NCI-H510A treated with DMSO at 0.1 percent for 48 hours (cell line): ENCODE results near the gene CCL23.

Source experiments
- DNase-seq: peaks from one replicate; lab custom pipeline; 2025; lab: John Stamatoyannopoulos, UW

Gene CCL23

DNA sequence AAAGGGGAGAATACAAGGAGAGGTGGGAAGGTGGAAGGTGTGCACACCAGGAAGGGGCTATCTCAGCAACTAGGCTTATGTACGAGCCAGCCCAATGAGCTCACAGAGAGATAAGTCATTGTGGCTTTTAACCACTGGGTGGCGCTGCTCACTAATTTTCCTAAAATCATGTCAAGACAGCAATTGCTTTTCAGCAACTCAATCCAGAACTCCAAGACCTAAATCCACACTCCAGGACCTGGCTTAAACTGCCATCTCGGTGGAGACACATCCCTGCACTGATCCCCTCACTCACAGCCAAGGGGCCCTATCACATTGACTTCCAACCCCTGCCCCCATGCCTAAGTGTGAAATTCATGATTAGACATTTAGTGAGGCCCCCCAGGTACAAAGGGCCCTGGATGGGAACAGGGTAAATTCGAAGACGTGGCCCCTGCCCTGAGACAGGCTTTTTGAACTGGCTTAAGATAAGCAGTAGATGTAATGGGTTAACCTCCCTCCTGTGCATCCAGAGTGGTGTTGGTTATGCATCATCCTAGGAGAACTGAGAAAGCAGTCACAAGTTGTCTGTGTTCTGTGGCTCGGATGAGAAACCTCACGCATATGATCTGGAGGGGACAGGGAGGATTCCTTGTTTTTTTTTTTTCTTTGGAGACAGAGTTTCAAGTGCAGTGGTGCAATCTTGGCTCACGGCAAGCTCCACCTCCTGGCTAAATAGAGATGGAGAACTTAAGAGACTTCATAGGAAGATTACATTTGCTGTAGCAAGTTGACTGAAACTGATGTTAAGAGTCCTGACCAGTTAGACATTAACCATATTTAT lies 48.0 kb downstream of the CCL23 start:
- peak; percentile 55 for DNase-seq

DNA sequence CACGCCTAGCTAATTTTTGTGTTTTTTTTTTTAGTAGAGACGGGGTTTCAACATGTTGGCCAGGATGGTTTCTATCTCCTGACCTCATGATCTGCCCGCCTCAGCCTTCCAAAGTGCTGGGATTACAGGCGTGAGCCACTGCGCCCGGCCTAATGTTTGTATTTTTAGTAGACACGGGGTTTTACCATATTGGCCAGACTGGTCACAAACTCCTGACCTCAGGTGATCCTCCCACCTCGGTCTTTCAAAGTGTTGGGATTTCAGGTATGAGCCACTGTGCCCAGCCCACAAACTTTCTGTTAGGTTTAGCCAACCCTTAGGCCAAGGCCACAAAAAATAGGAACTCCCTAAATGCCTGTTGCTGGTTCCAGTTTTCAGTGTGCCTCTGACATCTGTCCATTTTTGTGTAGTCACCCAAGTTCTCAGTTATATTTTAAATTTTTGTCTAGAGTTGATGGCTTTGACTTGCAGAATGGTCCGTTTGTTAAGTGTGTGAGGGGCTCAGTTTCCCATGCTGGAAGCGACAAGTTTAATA lies 49.2 kb downstream of the CCL23 start:
- no peak for DNase-seq

DNA sequence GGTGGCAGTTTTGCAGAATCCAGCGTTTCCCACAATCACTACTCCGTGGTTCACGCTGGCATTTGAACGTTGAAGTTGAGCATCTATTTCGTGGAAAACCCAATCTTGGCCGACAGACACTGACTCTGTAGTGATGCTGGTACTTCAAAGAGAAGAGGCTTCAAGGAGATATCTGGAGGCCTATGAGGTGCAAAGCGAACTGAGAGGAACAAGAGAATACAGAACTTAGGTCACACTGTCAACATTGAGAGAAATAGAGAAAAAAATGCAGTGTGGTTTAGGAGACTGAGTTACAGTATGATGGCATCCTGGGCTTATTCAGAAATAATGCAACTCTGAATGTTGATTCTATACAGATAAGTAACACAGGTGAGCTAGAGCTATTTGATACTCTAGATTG lies 52.5 kb downstream of the CCL23 start:
- DNase-seq: no peak

DNA sequence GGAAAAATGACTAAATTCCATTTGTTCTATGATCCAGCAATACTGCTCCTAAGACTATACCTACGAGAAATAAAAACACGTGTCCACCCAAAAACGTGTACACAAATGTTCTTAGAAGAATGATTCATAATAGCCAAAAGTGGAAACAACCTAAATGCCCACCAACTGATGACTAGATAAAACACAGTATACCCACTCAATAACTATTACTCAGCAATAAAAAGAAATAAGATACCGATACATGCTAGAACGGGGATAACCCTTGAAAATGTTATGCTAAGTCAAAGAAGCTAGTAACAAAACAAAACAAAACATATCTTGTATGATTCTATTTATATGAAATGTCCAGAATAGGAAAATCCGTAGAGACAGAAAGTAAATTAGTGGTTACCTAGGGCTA lies 54.1 kb downstream of the CCL23 start:
- no peak for DNase-seq
